ENCODE results near the gene MYBBP1A.
A peak's percentile ranks its signal among the peaks of the same experiment; 100 is the strongest.
"Not testable (repeated sequence)": the region's sequence is repeated elsewhere in the genome, so short reads cannot be mapped to it uniquely, and the experiment has no call there.

Gene MYBBP1A

GRCh38 chr17:4591529-4591928, 36.3 kb upstream of the MYBBP1A start:
- no peak for DNase-seq (ENCODE audit: low read depth)

GRCh38 chr17:4590981-4591453, 35.8 kb upstream of the MYBBP1A start:
- no peak for DNase-seq (ENCODE audit: low read depth)
- H3K4me3 ChIP-seq (ENCODE audit: low read depth, low read length): no peak overlapping the region

More at GRCh38 chr17:4591529-4591928, 36.3 kb upstream of the MYBBP1A start:
- no peak overlapping the region for H3K4me3 ChIP-seq (ENCODE audit: low read depth, low read length)

- DNase-seq (ENCODE audit: low read depth); H3K4me3 ChIP-seq (ENCODE audit: low read depth, low read length): not testable (repeated sequence)
Measured at GRCh38 chr17:4590042-4590441, 34.9 kb upstream of the MYBBP1A start.

GRCh38 chr17:4588898-4589625, 33.9 kb upstream of the MYBBP1A start:
- no peak for DNase-seq (ENCODE audit: low read depth)
- no peak overlapping the region for H3K4me3 ChIP-seq (ENCODE audit: low read depth, low read length)

GRCh38 chr17:4588391-4588790, 33.2 kb upstream of the MYBBP1A start:
- H3K4me3 ChIP-seq (ENCODE audit: low read depth, low read length): no peak overlapping the region
- DNase-seq (ENCODE audit: low read depth): no peak

GRCh38 chr17:4587803-4588202, 32.6 kb upstream of the MYBBP1A start:
- H3K4me3 ChIP-seq (ENCODE audit: low read depth, low read length): no peak overlapping the region

GRCh38 chr17:4587195-4587594, 32.0 kb upstream of the MYBBP1A start:
- no peak overlapping the region for H3K4me3 ChIP-seq (ENCODE audit: low read depth, low read length)
- DNase-seq (ENCODE audit: low read depth): no peak

More at GRCh38 chr17:4587803-4588202, 32.6 kb upstream of the MYBBP1A start:
- no peak for DNase-seq (ENCODE audit: low read depth)

- DNase-seq (ENCODE audit: low read depth): no peak
- no peak overlapping the region for H3K4me3 ChIP-seq (ENCODE audit: low read depth, low read length)
Measured at GRCh38 chr17:4586043-4586442, 30.9 kb upstream of the MYBBP1A start.

- H3K4me3 ChIP-seq (ENCODE audit: low read depth, low read length): no peak overlapping the region
- DNase-seq (ENCODE audit: low read depth): no peak
Measured at GRCh38 chr17:4585638-4585994, 30.4 kb upstream of the MYBBP1A start.

GRCh38 chr17:4584917-4585637, 29.9 kb upstream of the MYBBP1A start:
- H3K4me3 ChIP-seq (ENCODE audit: low read depth, low read length): no peak overlapping the region
- no peak for DNase-seq (ENCODE audit: low read depth)

GRCh38 chr17:4584101-4584916, 29.1 kb upstream of the MYBBP1A start, which contains the start of gene SMTNL2:
SMTNL2 (plus strand) TSS chr17:4584529; CDS start chr17:4584606, 77 bp downstream.
- no peak for DNase-seq (ENCODE audit: low read depth)

GRCh38 chr17:4583782-4584100, 28.6 kb upstream of the MYBBP1A start:
- no peak overlapping the region for H3K4me3 ChIP-seq (ENCODE audit: low read depth, low read length)
- no peak for DNase-seq (ENCODE audit: low read depth)

More at GRCh38 chr17:4584101-4584916, 29.1 kb upstream of the MYBBP1A start, which contains the start of gene SMTNL2:
- peak within 1 kb of the TSS; percentile 21 for H3K4me3 ChIP-seq (ENCODE audit: low read depth, low read length)

GRCh38 chr17:4583206-4583605, 28.0 kb upstream of the MYBBP1A start:
- DNase-seq (ENCODE audit: low read depth): no peak
- no peak overlapping the region for H3K4me3 ChIP-seq (ENCODE audit: low read depth, low read length)

GRCh38 chr17:4582691-4583090, 27.5 kb upstream of the MYBBP1A start:
- no peak for DNase-seq (ENCODE audit: low read depth)
- no peak overlapping the region for H3K4me3 ChIP-seq (ENCODE audit: low read depth, low read length)

- no peak for DNase-seq (ENCODE audit: low read depth)
- no peak overlapping the region for H3K4me3 ChIP-seq (ENCODE audit: low read depth, low read length)
Measured at GRCh38 chr17:4582101-4582501, 26.9 kb upstream of the MYBBP1A start.

- no peak for DNase-seq (ENCODE audit: low read depth)
- H3K4me3 ChIP-seq (ENCODE audit: low read depth, low read length): no peak overlapping the region
Measured at GRCh38 chr17:4580291-4580690, 25.1 kb upstream of the MYBBP1A start.

GRCh38 chr17:4579678-4580077, 24.5 kb upstream of the MYBBP1A start:
- no peak overlapping the region for H3K4me3 ChIP-seq (ENCODE audit: low read depth, low read length)
- no peak for DNase-seq (ENCODE audit: low read depth)

GRCh38 chr17:4578349-4578748, 23.2 kb upstream of the MYBBP1A start:
- not testable (repeated sequence) for DNase-seq (ENCODE audit: low read depth); H3K4me3 ChIP-seq (ENCODE audit: low read depth, low read length)

- no peak overlapping the region for H3K4me3 ChIP-seq (ENCODE audit: low read depth, low read length)
- no peak for DNase-seq (ENCODE audit: low read depth)
Measured at GRCh38 chr17:4577386-4577993, 22.3 kb upstream of the MYBBP1A start.

Measured in skeletal muscle cell (primary cell).